AG20443 (cell line): ENCODE data around the gene RPGRIP1.
"Not testable (repeated sequence)": the region's sequence is repeated elsewhere in the genome, so short reads cannot be mapped to it uniquely, and the experiment has no call there.

Experiments
- DNase-seq: peaks from one replicate; pipeline ENCODE4 v3.0.0; 2012; ENCODE audit warnings: low spot score, mixed read lengths

Gene RPGRIP1

GRCh38 chr14:21279783-21280182, at the start of gene RPGRIP1:
RPGRIP1 (plus strand) TSS chr14:21280083; CDS start chr14:21287977, 7,894 bp downstream.
- DNase-seq: no peak

- DNase-seq: no peak
Observed at GRCh38 chr14:21231020-21231652, 48.7 kb upstream of the RPGRIP1 start.

- DNase-seq: peak; percentile 18
Observed at GRCh38 chr14:21233457-21234076, 46.3 kb upstream of the RPGRIP1 start.

- no peak for DNase-seq
Observed at GRCh38 chr14:21234112-21234511, 45.8 kb upstream of the RPGRIP1 start.

GRCh38 chr14:21236948-21237797, 42.7 kb upstream of the RPGRIP1 start:
- no peak for DNase-seq

- no peak for DNase-seq
Observed at GRCh38 chr14:21238823-21239518, 40.9 kb upstream of the RPGRIP1 start.

GRCh38 chr14:21240417-21240816, 39.5 kb upstream of the RPGRIP1 start:
- DNase-seq: no peak

- DNase-seq: peak; percentile 22
Observed at GRCh38 chr14:21241218-21241819, 38.6 kb upstream of the RPGRIP1 start.

GRCh38 chr14:21244544-21244943, 35.3 kb upstream of the RPGRIP1 start:
- no peak for DNase-seq

GRCh38 chr14:21245813-21246212, 34.1 kb upstream of the RPGRIP1 start:
- DNase-seq: no peak

- no peak for DNase-seq
Observed at GRCh38 chr14:21248338-21248737, 31.5 kb upstream of the RPGRIP1 start.

GRCh38 chr14:21248739-21249411, 31.0 kb upstream of the RPGRIP1 start:
- no peak for DNase-seq

- DNase-seq: no peak
Observed at GRCh38 chr14:21251215-21251614, 28.7 kb upstream of the RPGRIP1 start.

GRCh38 chr14:21252149-21252548, 27.7 kb upstream of the RPGRIP1 start:
- DNase-seq: no peak

GRCh38 chr14:21255385-21256101, 24.3 kb upstream of the RPGRIP1 start:
- peak; percentile 29 for DNase-seq

GRCh38 chr14:21256102-21256447, 23.8 kb upstream of the RPGRIP1 start:
- DNase-seq: not testable (repeated sequence)

- no peak for DNase-seq
Observed at GRCh38 chr14:21256539-21257393, 23.1 kb upstream of the RPGRIP1 start.

GRCh38 chr14:21257394-21257909, 22.4 kb upstream of the RPGRIP1 start:
- DNase-seq: no peak
